DOHH2 (cell line): ENCODE measurements around the gene TMEM164.

ENCODE experiments used
- EZH2phosphoT487 ChIP-seq: fragments of 200-600 bp; sonication (generic); IDR thresholded peaks from 2 replicates; pipeline ENCODE4 v1.6.1; 2017; ENCODE audit warnings: borderline replicate concordance, mild to moderate bottlenecking, antibody characterized with exemption, low read length, moderate library complexity, mixed read lengths
- TF ChIP-seq, protein P1 (sequence below): fragments of 200-600 bp; sonication (generic); IDR thresholded peaks from one replicate; pipeline ENCODE4 v1.5.1; 2014; ENCODE audit warnings: antibody characterized with exemption, mild to moderate bottlenecking, low read depth, low read length; ENCODE audit not compliant: poor library complexity, severe bottlenecking

GRCh38 chrX:110008011-110008635, 5.2 kb downstream of the TMEM164 start:
- TF ChIP-seq, protein P1, sequence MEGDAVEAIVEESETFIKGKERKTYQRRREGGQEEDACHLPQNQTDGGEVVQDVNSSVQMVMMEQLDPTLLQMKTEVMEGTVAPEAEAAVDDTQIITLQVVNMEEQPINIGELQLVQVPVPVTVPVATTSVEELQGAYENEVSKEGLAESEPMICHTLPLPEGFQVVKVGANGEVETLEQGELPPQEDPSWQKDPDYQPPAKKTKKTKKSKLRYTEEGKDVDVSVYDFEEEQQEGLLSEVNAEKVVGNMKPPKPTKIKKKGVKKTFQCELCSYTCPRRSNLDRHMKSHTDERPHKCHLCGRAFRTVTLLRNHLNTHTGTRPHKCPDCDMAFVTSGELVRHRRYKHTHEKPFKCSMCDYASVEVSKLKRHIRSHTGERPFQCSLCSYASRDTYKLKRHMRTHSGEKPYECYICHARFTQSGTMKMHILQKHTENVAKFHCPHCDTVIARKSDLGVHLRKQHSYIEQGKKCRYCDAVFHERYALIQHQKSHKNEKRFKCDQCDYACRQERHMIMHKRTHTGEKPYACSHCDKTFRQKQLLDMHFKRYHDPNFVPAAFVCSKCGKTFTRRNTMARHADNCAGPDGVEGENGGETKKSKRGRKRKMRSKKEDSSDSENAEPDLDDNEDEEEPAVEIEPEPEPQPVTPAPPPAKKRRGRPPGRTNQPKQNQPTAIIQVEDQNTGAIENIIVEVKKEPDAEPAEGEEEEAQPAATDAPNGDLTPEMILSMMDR: no peak
- TF ChIP-seq EZH2phosphoT487: no peak
